HG03565 (cell line): ENCODE data around the gene RFWD3.
A peak's percentile ranks its signal among the peaks of the same experiment; 100 is the strongest.

Experiments used
- ATAC-seq: cut with Tn5 transposase; IDR thresholded peaks from one replicate; pipeline ENCODE4 v1.9.1; 2021; ENCODE audit warnings: mild to moderate bottlenecking, moderate library complexity; ENCODE audit not compliant: unreplicated experiment

The RFWD3 gene

GRCh38 chr16:74623839-74624235 lies 42.8 kb downstream of the RFWD3 start:
- no peak for ATAC-seq

GRCh38 chr16:74623214-74623838 lies 43.4 kb downstream of the RFWD3 start:
- no peak for ATAC-seq

- no peak for ATAC-seq
Measured at GRCh38 chr16:74622005-74622404, 44.7 kb downstream of the RFWD3 start.

- ATAC-seq = no peak
Measured at GRCh38 chr16:74617206-74617788, 49.4 kb downstream of the RFWD3 start.

GRCh38 chr16:74611721-74612120 lies 55.0 kb downstream of the RFWD3 start:
- no peak for ATAC-seq

GRCh38 chr16:74608944-74609343 lies 57.7 kb downstream of the RFWD3 start:
- no peak for ATAC-seq

GRCh38 chr16:74608381-74608780 lies 58.3 kb downstream of the RFWD3 start:
- ATAC-seq = no peak

GRCh38 chr16:74607962-74608356 lies 58.7 kb downstream of the RFWD3 start:
- ATAC-seq = no peak

- ATAC-seq = no peak
Measured at GRCh38 chr16:74607310-74607961, 59.2 kb downstream of the RFWD3 start.

GRCh38 chr16:74606521-74607309 lies 60.0 kb downstream of the RFWD3 start, which contains the start of gene GLG1:
Gene GLG1, minus strand, starts transcription at chr16:74607114. Its CDS starts 20 bp downstream, at chr16:74607094.
- peak; percentile 91 for ATAC-seq

- ATAC-seq = no peak
Measured at GRCh38 chr16:74605746-74606520, 60.7 kb downstream of the RFWD3 start.

- ATAC-seq = no peak
Measured at GRCh38 chr16:74605332-74605731, 61.3 kb downstream of the RFWD3 start.

- ATAC-seq = no peak
Measured at GRCh38 chr16:74603848-74604247, 62.8 kb downstream of the RFWD3 start.

GRCh38 chr16:74601126-74601871 lies 65.4 kb downstream of the RFWD3 start:
- ATAC-seq = peak; percentile 74

- no peak for ATAC-seq
Measured at GRCh38 chr16:74596586-74596985, 70.1 kb downstream of the RFWD3 start.

- ATAC-seq = no peak
Measured at GRCh38 chr16:74592847-74593246, 73.8 kb downstream of the RFWD3 start.

- ATAC-seq = no peak
Measured at GRCh38 chr16:74591876-74592650, 74.6 kb downstream of the RFWD3 start.

- ATAC-seq = no peak
Measured at GRCh38 chr16:74586948-74587347, 79.7 kb downstream of the RFWD3 start.

GRCh38 chr16:74585846-74586443 lies 80.7 kb downstream of the RFWD3 start:
- ATAC-seq = no peak
